Gastrocnemius medialis (tissue), 4 donors: ENCODE measurements around the gene IGF2BP2.

Experiments
- CTCF ChIP-seq, 5 experiments: fragments of 450-650 bp in 3 of 5; fragments of 200-600 bp in 2 of 5; sonication (generic) in 2 of 5; IDR thresholded peaks in 4 of 5; conservative IDR thresholded peaks in 1 of 5; 1 replicate in 4 of 5; 2 replicates in 1 of 5; pipeline ENCODE4 v1.5.1; 2016 to 2019; ENCODE audit warnings: antibody characterized with exemption in 5 of 5, mild to moderate bottlenecking in 3 of 5, moderate library complexity in 3 of 5
- POLR2A ChIP-seq, 2 donors: fragments of 450-650 bp; IDR thresholded peaks; one replicate each; pipeline ENCODE4 v1.6.1; 2017; ENCODE audit warnings: antibody characterized with exemption in 2 of 2, mild to moderate bottlenecking in 2 of 2, moderate library complexity in 2 of 2

DNA sequence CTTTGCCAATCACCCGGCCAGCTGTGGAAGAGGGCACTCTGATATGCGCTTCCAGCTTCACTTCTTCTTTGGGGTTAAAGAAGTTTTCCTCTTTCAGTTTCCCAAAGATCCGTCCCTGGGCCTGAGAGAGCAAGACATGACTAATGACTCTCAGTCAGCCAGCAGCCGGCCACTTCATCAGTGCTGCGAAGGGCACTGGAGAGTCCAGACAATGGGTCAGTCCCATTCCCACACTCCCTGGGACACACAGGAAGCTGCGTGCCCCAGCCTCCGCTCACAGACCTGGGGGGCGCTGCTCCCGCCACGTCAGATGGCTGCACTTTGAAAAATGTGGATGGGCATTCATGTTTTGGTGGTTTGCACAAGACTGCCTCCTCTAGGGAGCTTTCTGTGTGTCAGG, 175.4 kb downstream of the IGF2BP2 start:
- TF ChIP-seq CTCF (IDR thresholded peaks at IDR 0.05 in 4 of 5, conservative IDR thresholded peaks at IDR 0.05 in 1 of 5) (no peak), POLR2A (IDR thresholded peaks at IDR 0.05) (no peak)
